Subcutaneous abdominal adipose tissue (tissue), 5 donors: ENCODE measurements around the gene TPSAB1.
"Not testable (repeated sequence)": the region's sequence is repeated elsewhere in the genome, so short reads cannot be mapped to it uniquely, and the experiment has no call there.

Experiments
- H3K27ac ChIP-seq: one replicate; pipeline ENCODE4 v1.7.0; 2013; ENCODE audit warnings: low read depth, mild to moderate bottlenecking, inconsistent platforms, low read length, moderate library complexity
- H3K27me3 ChIP-seq, 5 donors: one replicate each; pipeline ENCODE4 v1.7.0; 2013; ENCODE audit warnings: low read length in 5 of 5, inconsistent platforms in 1 of 5; ENCODE audit not compliant: control insufficient read depth in 5 of 5, insufficient read depth in 4 of 5
- H3K36me3 ChIP-seq, 5 donors: one replicate each; pipeline ENCODE4 v1.7.0; 2013; ENCODE audit warnings: low read length in 5 of 5; ENCODE audit not compliant: control insufficient read depth in 5 of 5, insufficient read depth in 5 of 5
- H3K4me1 ChIP-seq, 5 donors: one replicate each; pipeline ENCODE4 v1.7.0; 2013; ENCODE audit warnings: low read length in 5 of 5, mild to moderate bottlenecking in 3 of 5, moderate library complexity in 1 of 5; ENCODE audit not compliant: control insufficient read depth in 5 of 5, insufficient read depth in 5 of 5
- H3K4me3 ChIP-seq, 5 donors: one replicate each; pipeline ENCODE4 v1.7.0; 2013; ENCODE audit warnings: low read length in 5 of 5, low read depth in 1 of 5
- H3K9ac ChIP-seq, 5 donors: one replicate each; pipeline ENCODE4 v1.7.0; 2013; ENCODE audit warnings: low read length in 5 of 5, mild to moderate bottlenecking in 4 of 5, moderate library complexity in 3 of 5
- H3K9me3 ChIP-seq, 5 donors: one replicate each; pipeline ENCODE4 v1.7.0; 2013; ENCODE audit warnings: low read length in 5 of 5; ENCODE audit not compliant: control insufficient read depth in 5 of 5
- donor health status: healthy.
- donor health status: healthy.
- donor health status: healthy.
- donor health status: healthy.
- donor health status: healthy.

The TPSAB1 gene

DNA sequence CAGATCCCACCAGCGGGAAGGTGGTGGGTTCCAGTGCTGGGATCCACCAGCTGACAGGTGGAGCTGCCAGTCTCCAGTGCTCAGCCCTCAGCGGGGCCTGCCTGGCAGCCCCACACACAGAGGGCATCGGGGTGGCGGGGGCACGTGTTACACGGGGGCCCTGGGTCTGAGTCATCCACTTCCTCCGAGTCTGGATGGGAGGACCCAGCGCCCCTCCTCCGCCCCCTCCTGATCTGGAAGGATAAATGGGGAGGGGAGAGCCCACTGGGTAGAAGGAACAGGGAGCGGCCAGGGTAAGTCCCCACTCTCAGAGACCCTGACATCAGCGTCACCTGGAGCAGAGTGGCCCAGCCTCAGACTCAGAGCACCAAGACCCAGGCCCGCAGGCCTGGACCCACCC, at the start of gene TPSAB1:
TSS of gene TPSAB1 (plus strand) at position 270 of the 400 bp plus-strand sequence. CDS start 234 bp downstream, outside the sequence.
- not testable (repeated sequence) for H3K4me3 ChIP-seq, H3K27me3 ChIP-seq, H3K4me1 ChIP-seq, H3K9me3 ChIP-seq, H3K36me3 ChIP-seq, H3K27ac ChIP-seq, H3K9ac ChIP-seq

- peaks cover 4 to 25% (median 11%) of the 10 kb centered on the region in 5 donors for H3K27me3 ChIP-seq
- H3K27ac ChIP-seq, H3K4me3 ChIP-seq, H3K36me3 ChIP-seq, H3K9me3 ChIP-seq, H3K4me1 ChIP-seq, H3K9ac ChIP-seq: not testable (repeated sequence)
Observed at GRCh38 chr16:1190789-1191188, 49.7 kb upstream of the TPSAB1 start.

GRCh38 chr16:1192384-1193073, 48.0 kb upstream of the TPSAB1 start:
- no peaks in the 10 kb centered on the region for H3K36me3 ChIP-seq
- H3K9ac ChIP-seq = no peak overlapping the region
- no peak overlapping the region for H3K4me3 ChIP-seq
- H3K4me1 ChIP-seq = no peaks in the 10 kb centered on the region
- peaks cover 7 to 28% (median 23%) of the 10 kb centered on the region in 5 donors for H3K27me3 ChIP-seq
- no peak overlapping the region for H3K27ac ChIP-seq
- H3K9me3 ChIP-seq = no peaks in the 10 kb centered on the region

DNA sequence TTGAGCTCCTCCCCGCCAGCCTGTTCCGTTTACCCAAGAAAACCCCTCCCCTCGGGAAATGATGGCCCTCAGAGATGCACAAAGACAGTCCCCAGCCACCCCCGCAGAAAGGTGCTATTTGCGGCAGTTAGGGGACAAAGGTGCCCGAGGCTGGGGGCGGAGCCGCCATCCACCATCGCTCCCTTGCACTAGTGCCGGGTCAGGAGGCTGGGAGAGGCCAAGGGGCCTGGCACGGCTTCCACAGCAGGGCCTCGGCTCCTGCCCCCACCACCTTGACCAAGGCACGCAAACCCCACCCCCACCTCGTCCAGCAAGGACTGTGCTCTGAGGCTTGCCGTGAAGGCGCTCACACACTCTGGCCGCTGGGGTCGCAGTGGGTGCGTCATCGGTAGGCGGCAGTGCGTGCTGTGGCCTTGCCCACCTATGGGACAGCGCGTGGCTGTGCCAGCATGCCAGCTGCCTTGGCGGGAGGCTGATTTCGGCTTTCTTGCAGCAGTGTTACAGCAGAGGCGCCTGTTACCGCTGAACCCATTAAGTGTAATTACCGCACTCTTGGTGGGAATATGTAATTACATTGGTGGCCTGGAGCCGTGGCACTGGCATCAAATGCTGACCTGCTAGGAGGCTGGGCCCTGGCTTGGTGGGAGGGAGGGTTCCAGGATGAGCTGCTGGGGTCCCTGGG, 47.2 kb upstream of the TPSAB1 start:
- Histone ChIP-seq H3K4me3 (no peak overlapping the region), H3K9ac (no peak overlapping the region), H3K27me3 (peaks cover 4 to 26% (median 19%) of the 10 kb centered on the region in 5 donors), H3K27ac (no peak overlapping the region), H3K4me1 (no peaks in the 10 kb centered on the region), H3K36me3 (no peaks in the 10 kb centered on the region), H3K9me3 (no peaks in the 10 kb centered on the region)

DNA sequence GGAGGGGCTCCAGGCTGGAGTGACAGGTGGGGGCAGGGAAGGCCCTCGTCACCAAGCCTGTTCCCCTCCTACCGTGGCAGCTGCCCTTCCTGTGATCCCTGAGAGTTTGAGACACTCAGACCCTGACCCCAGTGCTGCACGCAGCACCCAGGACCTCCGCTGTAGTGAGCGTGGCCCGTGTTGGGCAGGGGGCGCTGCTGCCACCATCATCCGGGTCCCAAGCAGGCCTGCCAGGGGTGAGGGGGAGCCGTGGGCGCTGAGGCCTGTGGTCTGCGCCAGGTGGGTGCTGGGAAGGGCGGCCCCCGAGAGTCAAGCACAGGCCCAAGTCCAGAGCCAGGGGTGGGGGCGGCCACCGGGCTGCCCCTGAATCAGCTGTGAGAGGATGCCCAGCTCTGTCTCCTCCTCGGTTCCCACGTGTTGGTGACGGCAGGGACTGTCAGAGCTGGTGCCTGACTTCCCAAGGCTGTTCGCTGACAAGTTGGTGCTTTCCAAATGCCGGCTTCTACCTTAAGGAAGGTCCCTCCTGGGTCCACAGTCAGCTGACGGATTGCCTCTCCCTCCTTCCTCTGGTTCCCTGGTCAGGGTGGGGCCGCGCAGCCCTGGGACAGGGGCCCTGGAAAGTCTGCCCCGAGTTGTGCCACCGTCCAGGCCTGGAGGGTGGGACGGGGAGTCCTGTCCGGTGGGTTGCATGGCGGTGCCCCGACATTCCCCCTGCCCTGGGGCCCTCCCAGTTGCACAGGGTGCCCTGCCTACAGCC, 46.5 kb upstream of the TPSAB1 start:
- Histone ChIP-seq H3K27me3 (peaks cover 3 to 26% (median 19%) of the 10 kb centered on the region in 5 donors), H3K27ac (no peak overlapping the region), H3K9me3 (no peaks in the 10 kb centered on the region), H3K36me3 (no peaks in the 10 kb centered on the region), H3K4me1 (no peaks in the 10 kb centered on the region), H3K9ac (no peak overlapping the region), H3K4me3 (no peak overlapping the region)

- H3K27ac ChIP-seq = no peak overlapping the region
- H3K4me3 ChIP-seq = no peak overlapping the region
- no peaks in the 10 kb centered on the region for H3K4me1 ChIP-seq
- H3K9me3 ChIP-seq = no peaks in the 10 kb centered on the region
- no peak overlapping the region for H3K9ac ChIP-seq
- H3K27me3 ChIP-seq = peaks cover 3 to 25% (median 19%) of the 10 kb centered on the region in 5 donors
- no peaks in the 10 kb centered on the region for H3K36me3 ChIP-seq
Observed at GRCh38 chr16:1194665-1195392, 45.7 kb upstream of the TPSAB1 start.

- H3K36me3 ChIP-seq = no peaks in the 10 kb centered on the region
- no peaks in the 10 kb centered on the region for H3K4me1 ChIP-seq
- H3K9ac ChIP-seq = no peak overlapping the region
- H3K27me3 ChIP-seq = peaks cover 3 to 21% (median 19%) of the 10 kb centered on the region in 5 donors
- no peaks in the 10 kb centered on the region for H3K9me3 ChIP-seq
- no peak overlapping the region for H3K4me3 ChIP-seq
- H3K27ac ChIP-seq = no peak overlapping the region
Observed at GRCh38 chr16:1195393-1195666, 45.2 kb upstream of the TPSAB1 start.

GRCh38 chr16:1196494-1196893, 44.0 kb upstream of the TPSAB1 start:
- H3K9me3 ChIP-seq = no peaks in the 10 kb centered on the region
- H3K9ac ChIP-seq = no peak overlapping the region
- H3K27me3 ChIP-seq = peaks cover 3 to 19% (median 19%) of the 10 kb centered on the region in 5 donors
- no peaks in the 10 kb centered on the region for H3K4me1 ChIP-seq
- no peak overlapping the region for H3K4me3 ChIP-seq
- no peak overlapping the region for H3K27ac ChIP-seq
- H3K36me3 ChIP-seq = no peaks in the 10 kb centered on the region

DNA sequence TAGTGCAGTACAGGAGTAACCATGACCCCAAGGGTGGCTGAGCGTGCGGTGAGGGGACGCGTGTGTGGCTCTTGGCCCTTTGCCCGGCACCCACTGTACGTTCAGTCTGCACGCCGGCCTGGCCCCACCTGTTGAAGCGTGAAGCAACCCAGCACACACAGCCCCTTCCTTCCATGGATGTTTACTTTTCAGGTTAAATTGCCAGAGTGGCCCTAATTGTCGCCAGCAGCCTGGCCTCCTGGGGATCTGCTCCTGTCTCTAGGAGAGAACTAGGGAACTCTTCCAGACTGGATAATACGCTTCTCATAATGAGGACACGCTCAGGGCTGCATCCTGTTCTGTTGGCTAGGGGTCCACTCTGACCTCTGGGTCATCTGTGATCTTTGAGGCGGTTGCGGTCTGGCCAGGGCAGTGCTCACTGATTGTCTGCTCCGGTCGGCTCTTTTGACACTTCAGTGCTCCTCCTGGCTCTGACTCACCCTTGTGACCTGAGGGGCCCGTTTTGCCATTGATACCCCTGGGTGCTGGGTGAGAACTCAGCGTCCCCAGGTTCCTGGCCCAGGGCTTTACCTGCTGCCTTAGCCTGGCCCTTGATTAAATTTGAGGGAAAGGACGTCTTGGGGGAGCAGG, 43.2 kb upstream of the TPSAB1 start:
- H3K27ac ChIP-seq = no peak overlapping the region
- H3K36me3 ChIP-seq = no peaks in the 10 kb centered on the region
- peaks cover 3 to 19% (median 14%) of the 10 kb centered on the region in 5 donors for H3K27me3 ChIP-seq
- H3K4me3 ChIP-seq = no peak overlapping the region
- H3K9ac ChIP-seq = no peak overlapping the region
- no peaks in the 10 kb centered on the region for H3K4me1 ChIP-seq
- no peaks in the 10 kb centered on the region for H3K9me3 ChIP-seq
